ENCODE data around the gene IRS2.

- TF ChIP-seq POLR2A (IDR thresholded peaks at IDR 0.05) = no peak
- TF ChIP-seq CTCF (IDR thresholded peaks at IDR 0.05) = no peak
These were observed 46.7 kb upstream of the IRS2 start for GRCh38 chr13:109833071-109833470.
